NCI-H526 (cell line): ENCODE measurements around the gene MOB3A.
A peak's percentile ranks its signal among the peaks of the same experiment; 100 is the strongest.

Experiments
- DNase-seq, 2 experiments: peaks; one replicate each; lab custom pipeline; 2025; lab: John Stamatoyannopoulos, UW

Gene MOB3A

DNA sequence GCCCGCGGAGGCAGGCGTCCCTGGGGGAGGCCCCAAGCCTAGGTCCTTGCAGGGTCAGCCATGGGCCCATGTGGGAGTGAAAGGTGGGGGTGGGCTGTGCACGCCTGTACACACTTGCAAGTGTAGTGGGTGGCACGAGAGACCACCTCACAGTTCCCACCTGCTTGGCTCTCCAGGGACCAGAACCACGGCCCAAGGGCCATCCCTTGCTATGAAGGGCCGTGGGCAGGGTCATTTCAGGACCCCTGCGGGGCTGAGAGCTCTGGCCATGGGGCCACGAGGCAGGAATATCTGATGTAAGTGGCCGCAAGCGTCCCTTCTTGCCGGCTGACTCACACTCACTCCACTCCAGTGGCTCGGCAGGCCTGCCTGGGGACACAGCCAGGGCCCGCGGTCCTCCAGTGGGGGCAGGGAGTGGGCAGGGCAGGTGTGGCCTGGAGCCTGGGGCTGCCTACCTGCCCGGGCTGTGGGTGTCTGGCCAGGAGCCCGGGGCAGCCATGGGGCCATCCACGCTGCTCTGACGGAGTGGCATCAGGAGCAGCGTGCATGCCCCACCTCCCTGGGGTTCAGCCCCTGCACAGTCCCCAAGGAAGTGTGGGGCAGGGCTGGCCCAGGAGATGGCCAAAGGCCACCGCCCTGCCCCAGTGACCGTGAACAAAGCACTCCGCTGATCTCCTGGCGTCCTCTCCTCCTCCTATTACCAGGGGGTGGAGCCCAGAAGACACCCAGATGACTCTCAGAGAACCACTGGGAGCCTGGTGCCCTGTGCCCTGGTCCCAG, 36.5 kb downstream of the MOB3A start:
- peak in 1 of 2 experiments; percentile 62 for DNase-seq

DNA sequence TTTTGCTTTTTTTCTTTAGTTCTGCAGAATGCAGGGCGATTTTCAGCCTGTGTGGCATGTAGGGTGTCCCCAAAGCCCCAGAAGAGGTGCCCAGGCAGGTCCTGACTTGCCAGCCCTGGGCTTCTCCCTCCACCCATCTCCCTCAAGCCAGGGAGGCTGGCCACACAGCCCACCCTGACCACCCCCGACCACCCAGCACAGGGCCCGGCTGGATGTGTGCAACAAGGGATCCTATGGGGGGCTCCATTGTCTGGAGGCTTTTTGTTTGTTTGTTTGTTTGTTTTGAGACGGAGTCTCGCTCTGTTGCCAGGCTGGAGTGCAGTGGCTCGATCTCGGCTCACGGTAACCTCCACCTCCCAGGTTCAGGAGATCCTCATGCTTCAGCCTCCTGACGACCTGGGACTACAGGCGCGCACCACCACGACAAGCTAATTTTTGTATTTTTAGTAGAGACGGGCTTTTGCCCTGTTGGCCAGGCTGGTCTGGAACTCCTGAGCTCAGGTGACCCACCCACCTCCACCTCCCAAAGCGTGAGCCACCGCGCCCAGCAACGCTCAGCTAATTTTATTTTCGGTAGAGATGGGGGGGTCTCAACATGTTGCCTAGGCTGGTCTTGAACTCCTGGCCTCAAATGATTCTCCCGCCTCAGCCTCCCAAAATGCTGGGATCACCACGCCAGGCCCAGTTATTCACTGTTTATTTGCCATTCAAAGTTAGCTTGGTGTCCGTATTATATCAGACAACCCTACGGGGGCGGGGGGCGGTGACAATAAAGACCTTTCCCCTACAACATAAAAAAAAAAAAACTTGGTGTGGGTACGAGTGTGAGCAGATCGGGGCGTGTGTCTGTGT, 37.3 kb downstream of the MOB3A start:
- DNase-seq, result no peak

DNA sequence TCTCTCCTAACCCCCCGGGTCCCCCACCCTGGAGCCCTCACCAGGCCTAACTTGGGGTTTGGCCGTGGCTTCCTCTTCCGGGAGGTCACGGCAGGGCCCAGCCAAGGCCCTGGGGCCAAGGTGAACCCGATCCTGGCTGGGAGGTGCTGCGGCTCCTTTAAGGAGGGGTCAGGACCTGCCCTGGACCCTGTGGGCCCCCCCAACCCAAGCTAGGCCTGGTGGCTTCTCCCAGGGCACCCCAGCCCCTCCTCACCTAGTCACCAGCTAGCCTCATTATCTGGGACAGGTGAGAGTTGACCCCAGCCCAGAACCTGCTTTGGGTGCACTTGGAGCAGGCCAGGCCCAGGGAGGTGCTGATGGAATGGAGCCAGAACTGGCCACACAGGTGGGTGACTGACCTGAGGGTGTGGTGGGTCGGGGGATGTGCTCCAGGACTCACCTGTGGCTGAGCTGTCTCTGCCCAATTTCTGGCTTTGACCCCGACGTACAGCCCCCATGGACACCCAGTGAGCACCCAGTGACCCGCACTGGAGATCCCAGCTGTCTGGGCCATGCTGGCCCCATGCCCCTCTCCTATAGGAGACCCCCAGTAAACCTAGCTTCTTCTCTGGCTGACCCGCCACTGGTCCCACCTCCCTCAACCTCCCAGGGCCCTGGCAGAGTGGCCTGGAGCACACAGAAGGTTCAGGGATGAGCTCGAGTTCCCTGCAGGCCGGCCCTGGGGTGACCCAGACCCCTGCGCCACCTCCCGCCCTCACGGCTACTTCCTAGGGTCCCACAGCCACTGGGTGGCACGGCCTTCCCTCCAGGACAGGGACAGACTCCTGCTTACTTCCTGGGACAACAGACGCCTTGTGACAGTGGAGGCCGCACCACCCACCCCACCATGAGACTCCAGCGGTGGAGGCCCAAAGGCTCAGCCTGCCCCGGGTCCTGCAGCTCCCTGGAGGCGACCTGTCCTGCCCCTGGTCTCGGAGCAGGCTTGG, 38.3 kb downstream of the MOB3A start:
- no peak for DNase-seq

DNA sequence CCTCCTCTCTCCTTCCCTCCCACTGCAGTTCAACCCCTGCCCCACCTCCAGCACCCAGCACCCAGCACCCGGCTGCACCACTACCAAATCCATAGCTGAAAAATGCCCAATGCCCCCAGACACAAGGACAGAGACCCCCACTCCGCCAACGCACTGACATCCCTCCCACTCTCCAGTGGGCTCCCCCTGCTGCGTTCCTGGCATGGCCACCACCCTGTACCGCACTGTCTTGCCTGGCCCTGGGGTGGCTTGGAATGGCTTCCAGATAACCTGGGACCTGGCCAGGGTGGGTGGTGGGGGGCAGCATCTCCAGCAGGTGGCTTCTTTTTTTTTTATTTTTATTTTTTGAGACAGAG, 39.3 kb downstream of the MOB3A start:
- DNase-seq, result no peak

DNA sequence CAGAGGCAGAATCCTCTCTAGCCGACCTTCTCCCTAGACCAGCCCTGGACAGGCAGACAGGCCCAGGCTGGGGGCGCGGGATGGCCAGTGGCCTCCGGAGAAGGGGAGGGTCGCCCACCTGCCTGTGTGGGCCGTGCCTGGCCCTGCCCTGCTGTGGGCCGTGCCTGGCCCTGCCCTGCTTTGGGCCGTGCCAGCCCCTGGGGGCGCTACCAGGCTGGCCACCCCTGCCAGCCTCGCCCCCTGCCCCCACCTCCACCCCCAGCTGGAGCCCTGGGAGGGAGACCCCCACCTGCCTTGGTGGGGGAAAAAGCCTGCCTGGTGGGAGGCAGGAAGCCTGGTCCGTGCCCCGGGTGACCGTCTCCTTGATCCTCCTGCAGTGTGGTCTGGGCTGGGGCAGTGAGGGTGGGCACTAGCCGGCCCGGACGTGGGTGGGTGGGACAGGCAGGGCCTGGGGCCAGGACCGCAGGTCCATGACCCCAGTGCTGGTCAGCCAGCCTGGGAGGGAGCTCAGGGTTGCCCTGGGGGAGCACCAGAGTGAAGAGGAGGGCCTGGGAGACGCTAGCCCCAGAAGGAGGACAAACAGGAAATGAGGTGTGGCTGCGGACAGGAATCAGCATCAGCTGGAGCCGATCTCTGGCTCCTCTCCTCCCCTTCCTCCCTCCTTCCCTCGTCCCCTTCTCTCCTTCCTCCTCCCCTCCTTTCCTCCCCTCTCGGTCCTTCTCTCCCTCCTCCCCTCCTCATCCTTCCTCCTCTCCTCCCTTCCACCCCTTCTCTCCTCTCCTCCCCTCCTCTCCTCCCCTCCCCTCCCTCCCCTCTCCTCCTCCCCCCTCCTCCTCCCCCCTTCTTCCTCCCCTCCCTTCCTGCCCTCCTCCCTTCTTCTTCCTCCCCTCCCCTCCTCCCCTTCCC, 39.9 kb downstream of the MOB3A start:
- no peak for DNase-seq

DNA sequence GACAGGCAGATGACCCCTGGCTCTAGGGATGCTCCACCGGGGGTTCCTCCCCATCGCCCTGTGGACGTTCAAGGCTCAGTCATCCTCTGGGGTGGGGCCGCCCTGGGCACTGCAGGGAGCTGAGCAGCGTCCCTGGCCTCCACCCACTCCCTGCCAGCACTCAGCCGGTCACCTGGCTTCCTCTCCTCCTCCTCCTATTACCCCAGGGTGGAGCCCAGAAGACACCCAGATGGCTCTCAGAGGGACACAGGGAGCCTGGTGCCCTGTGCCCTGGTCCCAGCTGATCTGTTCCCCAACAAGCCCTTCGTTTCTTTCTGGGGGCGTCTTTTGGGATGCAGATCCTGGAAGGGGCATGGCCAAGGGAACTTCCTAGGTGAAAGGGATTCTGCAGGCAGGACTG, 41.4 kb downstream of the MOB3A start:
- DNase-seq, result no peak

DNA sequence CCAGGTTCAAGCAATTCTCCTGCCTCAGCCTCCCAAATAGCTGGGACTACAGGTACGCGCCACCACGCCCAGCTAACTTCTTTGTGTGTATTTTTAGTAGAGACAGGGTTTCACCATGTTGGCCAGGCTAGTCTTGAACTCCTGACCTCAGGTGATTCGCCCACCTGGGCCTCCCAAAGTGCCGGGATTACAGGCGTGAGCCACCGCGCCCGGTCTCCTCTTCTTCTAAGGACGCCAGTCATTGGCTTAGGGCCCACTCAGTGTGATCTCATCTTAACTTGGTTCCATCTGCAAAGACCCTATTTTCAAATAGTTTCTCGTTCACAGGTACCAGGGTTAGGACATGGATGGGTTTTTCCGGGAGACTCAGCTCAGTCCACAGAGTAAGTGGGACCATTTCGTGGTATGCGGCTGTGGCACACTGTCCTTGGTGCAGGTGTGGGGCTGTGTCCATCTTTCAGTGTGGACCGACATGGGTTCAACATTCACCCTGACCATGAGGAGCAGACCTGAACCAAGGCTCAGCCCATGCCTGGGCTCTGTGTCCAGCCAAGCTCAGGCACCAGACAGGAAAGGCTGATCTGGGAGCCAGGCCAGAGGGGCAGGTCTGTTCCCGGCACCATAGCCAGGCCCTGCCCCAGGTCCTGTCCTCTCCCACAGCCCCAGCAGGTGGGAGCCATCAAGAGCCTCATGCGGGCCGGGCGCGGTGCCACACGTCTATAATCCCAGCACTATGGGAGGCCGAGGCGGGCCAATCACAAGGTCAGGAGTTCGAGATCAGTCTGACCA, 42.3 kb downstream of the MOB3A start:
- DNase-seq, result no peak

DNA sequence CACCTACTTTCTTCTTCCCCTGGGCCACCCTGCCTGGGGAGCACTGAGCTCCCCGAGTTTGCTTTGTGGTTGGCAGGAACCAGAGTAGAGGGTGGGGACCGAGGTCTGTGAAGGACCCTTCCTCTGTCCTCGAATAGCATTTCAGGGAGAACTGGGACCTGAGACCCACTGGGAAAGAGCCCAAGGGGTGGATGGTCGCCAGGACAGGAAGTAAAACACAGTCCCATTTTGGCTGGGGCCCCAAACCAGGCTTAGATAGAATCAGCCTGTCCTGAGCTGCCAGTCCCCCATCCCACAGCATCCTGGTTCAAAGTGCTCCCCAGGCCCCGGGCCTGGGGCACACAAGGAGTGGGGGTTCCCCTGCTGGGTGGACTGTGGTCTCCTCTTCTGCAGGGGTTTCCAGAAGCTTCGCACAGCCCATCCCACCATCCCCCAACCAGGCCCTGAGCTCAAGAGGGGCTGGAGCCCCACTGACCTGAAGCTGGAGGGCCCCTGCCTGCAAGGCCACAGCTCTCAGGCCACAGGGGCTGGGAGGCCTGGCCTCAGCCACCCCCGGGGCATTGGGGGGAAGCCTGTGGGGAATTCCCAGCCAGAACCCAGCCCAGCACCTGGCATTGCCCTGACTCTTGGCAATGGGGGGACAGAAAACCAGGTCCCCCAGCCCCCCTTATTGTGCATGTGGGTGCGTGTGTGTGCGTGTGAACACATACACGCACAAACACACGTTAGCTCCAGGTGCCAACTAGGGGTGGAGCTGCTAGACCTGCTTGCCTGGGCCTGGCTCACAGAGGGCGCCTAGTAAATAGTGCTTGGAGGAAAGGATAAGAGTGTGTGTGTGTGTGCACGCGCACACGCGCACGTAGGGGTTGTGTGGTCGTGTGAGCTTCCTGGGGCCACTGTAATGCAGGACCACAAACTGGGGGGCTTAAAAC, 44.1 kb downstream of the MOB3A start:
- no peak for DNase-seq

DNA sequence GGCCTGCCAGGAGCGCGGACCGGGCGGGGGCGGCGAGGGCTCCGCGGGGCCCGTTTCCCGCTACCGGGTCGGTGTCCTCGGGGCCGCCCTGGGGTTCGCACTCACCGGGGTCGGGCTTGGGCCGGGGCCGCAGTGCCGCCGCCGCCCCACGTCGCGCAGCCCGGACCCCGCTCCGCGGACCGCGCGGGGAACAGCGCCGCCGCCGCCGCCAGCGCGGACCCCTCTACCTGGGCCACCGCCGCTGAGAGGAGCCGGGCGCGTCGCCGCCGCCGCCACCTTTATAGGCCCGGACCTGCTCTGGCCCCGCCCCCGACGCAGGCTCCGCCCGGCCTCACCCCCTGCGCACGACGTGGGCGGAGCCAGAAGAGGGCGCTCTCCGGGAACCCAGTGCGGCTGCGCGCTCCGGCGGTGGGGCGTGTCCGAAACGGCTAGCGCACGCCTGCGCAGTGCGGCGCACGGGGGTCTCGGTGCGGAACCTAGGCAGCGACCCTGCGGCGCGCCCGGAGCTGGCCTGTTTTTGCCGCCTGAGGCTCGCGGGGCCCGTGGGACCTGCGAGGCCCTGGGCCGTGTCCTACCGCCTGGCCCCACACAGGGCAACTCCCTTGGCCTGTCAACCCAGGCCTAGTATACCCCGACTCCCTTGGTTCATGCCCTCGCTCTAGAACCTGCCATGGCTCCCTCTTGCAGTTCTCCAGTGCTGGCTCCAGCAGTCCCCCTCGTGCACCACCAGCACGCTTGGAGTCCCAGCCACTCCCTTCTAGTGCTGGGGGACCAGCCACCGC, 44.9 kb downstream of the MOB3A start, which contains the start of gene MKNK2:
TSS of gene MKNK2 (minus strand) at position 254 of the 782 bp plus-strand sequence. CDS start 393 bp downstream, outside the sequence.
- peak in 1 of 2 experiments; percentile 86 for DNase-seq

DNA sequence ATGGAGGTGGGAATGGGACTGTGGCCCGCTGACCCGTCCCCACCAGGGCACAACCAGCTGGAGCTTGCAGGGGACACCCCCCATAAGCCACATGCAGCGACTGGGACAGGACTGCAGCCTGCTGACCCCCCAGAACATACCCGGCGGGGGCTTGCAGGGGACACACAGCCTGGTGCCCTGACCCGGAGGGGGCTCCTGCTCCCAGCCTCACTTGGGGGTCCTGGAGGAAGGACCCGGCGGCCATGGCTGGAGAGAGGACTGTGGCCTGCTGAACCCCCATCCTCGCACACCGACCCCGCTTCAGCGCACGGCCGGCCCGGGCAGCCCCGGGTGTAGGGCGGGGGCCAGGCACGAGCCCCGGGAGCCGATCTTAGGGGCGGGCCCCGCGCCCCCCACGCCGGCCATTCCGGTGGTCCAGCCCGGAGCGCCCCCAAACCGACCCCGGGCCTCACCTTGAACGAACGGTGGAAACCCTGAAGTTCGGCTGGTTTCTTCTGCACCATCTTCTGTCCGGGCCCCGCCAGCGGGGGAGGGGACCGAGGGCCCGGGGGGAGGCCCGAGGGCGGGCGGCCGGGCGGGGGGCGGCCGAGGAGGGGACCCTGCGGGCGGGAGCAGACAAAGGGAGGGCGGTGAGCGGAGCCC, 45.7 kb downstream of the MOB3A start:
- DNase-seq, result peak in 1 of 2 experiments; percentile 35

DNA sequence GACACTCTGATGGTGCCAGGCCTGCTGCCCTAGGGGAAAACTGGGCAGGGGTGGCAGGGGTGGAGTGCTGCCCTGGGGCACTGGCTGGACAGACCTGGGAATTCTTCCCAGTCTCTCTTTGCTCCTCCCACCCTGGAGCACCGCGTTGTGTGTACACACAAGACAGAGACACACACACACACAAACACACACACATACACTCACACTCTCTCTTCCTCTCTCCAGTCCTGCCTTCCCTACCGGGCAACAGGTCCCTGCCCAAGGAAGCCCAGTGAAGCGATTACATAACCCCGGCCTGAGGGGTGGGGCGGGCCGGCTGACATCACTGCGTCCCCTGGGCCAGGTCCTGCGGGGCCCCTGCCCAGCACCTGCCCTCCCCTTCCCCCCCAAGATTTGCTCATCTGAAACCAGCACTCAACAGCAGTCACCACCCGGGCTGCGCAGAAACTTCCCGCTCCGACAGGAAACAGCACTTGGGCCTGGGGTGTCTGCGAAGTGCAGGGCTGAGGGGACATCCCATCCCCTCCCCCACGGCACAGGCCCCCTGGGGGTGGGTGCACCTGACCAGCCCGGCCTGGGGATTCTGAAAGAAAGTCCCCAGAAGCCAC, 46.3 kb downstream of the MOB3A start:
- peak in 1 of 2 experiments; percentile 44 for DNase-seq

DNA sequence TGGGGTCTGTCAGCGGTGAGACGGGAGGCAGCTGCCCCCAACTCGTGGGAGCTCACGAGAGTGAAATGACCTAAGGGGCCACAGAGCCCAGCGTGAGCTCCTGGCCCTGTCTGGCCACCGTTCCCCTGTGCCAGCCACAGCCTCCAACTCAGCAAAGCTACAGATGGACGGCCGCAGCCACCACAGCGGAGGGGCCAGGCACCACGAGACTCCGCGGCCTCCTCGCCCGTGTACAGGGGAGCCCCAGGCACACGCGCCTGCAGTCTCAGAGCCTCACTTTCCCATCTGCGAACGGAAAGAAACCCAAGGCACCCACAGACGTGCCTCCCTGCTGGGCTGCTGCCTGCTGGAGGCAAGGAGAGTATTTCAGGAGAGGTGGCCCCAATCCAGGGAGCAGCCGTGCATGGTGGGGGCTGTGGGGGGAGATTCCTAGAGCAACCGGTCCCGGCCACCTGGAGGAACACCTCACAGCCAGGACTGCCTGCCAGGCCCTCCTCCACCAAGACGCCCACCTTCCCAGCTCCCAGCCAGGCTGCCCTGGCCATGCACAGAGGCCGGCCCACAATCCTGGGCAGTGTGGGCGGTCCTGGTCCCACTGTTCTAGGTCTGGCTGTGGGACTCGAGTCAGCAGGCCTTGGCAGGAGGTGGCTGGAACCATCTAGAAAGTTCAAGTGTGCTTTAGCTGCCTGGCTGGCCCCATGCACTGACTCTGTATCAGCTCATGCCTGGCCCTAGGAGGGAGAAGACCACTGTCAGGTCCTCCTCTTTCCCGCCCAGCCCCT, 47.0 kb downstream of the MOB3A start:
- no peak for DNase-seq

DNA sequence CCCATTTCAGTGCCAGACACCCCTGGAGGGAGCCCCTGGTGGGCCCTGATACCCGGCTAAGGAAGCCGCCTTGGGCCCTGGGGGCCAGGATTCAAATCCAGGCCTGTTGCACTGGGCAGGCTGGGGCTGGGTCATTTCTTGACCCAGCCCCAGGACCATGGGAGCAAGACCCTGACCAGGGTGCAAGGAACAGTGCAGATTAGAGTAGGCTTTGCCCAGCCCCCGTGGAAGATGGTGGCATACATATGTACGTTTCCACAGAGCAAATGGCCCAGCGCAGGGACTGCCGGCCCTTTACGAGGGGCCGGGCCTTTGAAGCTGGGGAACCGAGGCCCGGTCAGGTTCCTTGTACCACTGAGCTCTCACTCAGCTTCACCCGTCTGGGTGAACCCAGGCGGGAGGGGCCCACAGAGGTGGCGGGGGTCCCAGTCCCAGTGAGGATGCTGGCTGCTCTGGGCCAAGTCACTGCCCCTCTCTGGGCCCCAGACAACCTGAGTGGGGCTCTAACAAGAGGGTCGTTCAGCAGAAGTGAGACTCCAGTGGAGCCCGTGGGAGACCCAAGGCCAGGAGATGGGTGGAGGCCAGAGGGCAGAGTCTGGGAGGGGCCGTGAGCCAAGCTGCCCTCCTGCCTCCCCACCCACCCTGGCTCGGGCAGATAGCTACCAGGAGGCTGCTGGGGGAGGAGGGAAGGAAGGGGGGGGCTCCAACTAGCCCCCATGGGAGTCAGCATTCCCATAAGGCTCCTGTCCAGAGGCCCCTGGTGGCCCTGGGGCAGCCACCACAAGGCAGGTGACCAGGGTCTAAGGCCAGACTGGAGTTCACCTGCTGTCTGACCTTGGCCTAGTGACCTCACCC, 47.8 kb downstream of the MOB3A start:
- DNase-seq, result no peak

DNA sequence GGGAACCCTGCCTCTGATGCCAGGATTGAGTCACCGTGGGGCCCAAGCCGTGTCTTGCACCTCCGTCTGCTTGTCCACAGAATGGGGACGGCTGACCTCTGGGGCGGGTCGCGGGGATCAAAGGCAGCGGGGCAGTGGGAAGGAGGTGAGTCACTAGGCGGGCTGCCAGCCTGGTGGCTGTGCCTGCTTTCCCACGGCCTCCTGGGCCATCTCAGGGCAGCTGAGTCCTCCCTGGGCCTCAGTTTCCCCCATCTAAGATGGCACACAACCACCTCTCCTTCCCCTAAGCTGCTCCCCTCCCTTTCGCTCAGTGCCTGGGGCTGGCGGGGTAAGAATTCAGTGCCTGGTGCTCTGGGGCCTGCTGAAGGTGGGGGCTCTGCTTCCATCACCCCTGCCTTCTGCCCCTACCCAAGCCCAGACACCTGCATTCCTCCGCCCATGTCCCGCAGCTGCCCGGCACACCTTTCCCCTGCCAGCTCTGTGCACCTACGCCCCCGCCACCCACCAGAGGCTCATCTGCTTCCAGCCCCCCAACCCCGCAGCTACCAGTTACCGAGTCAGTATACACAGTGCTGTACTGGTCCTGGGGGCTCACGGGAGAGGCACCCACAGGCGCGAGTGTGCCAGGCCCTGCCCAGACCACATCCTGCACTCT, 48.5 kb downstream of the MOB3A start:
- no peak for DNase-seq

DNA sequence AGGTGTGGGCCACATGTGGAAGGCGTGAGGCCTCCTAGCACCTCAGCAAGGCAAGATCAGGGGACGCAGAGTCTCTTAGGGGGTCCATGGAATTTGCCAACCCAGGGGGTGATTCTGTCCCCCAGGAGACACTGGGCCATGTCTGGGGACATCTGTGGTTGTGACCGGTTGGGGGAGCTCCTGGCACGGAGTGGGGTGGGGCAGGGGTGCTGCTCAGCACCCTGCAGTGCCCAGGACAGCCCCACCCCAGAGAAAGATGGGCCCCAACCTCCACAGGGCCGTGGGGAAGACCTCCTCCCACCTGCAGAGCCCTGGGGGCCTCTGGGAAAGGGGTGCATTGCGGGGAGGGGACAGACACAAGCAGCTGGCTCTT, 49.1 kb downstream of the MOB3A start:
- no peak for DNase-seq
